GM18909 (cell line): ENCODE results near the gene ATP12A.
A peak's percentile ranks its signal among the peaks of the same experiment; 100 is the strongest.

Experiments
- ATAC-seq: cut with Tn5 transposase; IDR thresholded peaks from one replicate; pipeline ENCODE4 v1.9.1; 2021; ENCODE audit warnings: mild to moderate bottlenecking; ENCODE audit not compliant: unreplicated experiment, poor library complexity

ATP12A gene

GRCh38 chr13:24724714-24725113, 44.5 kb downstream of the ATP12A start:
- ATAC-seq, result no peak

- no peak for ATAC-seq
Measured at GRCh38 chr13:24725379-24725778, 45.2 kb downstream of the ATP12A start.

- ATAC-seq, result peak; percentile 84
Measured at GRCh38 chr13:24727731-24728601, 47.8 kb downstream of the ATP12A start.

- peak; percentile 53 for ATAC-seq
Measured at GRCh38 chr13:24730873-24731567, 50.8 kb downstream of the ATP12A start.

GRCh38 chr13:24734950-24735349, 54.7 kb downstream of the ATP12A start:
- ATAC-seq, result no peak

- no peak for ATAC-seq
Measured at GRCh38 chr13:24737042-24737441, 56.8 kb downstream of the ATP12A start.

- ATAC-seq, result no peak
Measured at GRCh38 chr13:24738366-24738847, 58.2 kb downstream of the ATP12A start.

- ATAC-seq, result no peak
Measured at GRCh38 chr13:24740014-24740890, 60.0 kb downstream of the ATP12A start.

- ATAC-seq, result no peak
Measured at GRCh38 chr13:24741016-24741662, 60.9 kb downstream of the ATP12A start.

GRCh38 chr13:24741791-24742190, 61.6 kb downstream of the ATP12A start:
- no peak for ATAC-seq

- ATAC-seq, result no peak
Measured at GRCh38 chr13:24742294-24742693, 62.1 kb downstream of the ATP12A start.

GRCh38 chr13:24742977-24743376, 62.8 kb downstream of the ATP12A start:
- ATAC-seq, result no peak

GRCh38 chr13:24744247-24744646, 64.0 kb downstream of the ATP12A start:
- ATAC-seq, result no peak

- no peak for ATAC-seq
Measured at GRCh38 chr13:24745516-24745860, 65.3 kb downstream of the ATP12A start.

- ATAC-seq, result no peak
Measured at GRCh38 chr13:24745861-24746617, 65.8 kb downstream of the ATP12A start.

- ATAC-seq, result no peak
Measured at GRCh38 chr13:24746618-24747247, 66.5 kb downstream of the ATP12A start.

- ATAC-seq, result no peak
Measured at GRCh38 chr13:24747248-24748060, 67.2 kb downstream of the ATP12A start.

GRCh38 chr13:24748061-24748400, 67.8 kb downstream of the ATP12A start:
- no peak for ATAC-seq
